H1 (cell line): Measurements from ENCODE around the gene AP3M1. TPM values are rescaled to one million over a fixed set of nuclear protein-coding genes. Genes with fewer than 3 reads are reported as not detected.

Experiments
- BACH1 ChIP-seq: IDR thresholded peaks from 2 replicates; pipeline ENCODE4 v1.6.1; 2012; ENCODE audit warnings: low read length, improper control_type of control experiment
- CHD1 ChIP-seq: IDR thresholded peaks from 2 replicates; pipeline ENCODE4 v1.6.1; 2012; ENCODE audit warnings: low read depth, low read length, improper control_type of control experiment
- EGR1 ChIP-seq: IDR thresholded peaks from 2 replicates; pipeline ENCODE4 v1.6.1; 2011; ENCODE audit warnings: low read depth, low read length, borderline replicate concordance
- FOSL1 ChIP-seq: IDR thresholded peaks from 2 replicates; pipeline ENCODE4 v1.6.1; 2011; ENCODE audit warnings: mild to moderate bottlenecking, low read depth, low read length, moderate library complexity; ENCODE audit not compliant: insufficient read depth
- GTF2F1 ChIP-seq: IDR thresholded peaks from 2 replicates; pipeline ENCODE4 v1.6.1; 2012; ENCODE audit warnings: low read depth, low read length, improper control_type of control experiment, borderline replicate concordance
- HDAC2 ChIP-seq, 2 experiments: fragments of 300-600 bp in 1 of 2; sonication (generic) in 1 of 2; IDR thresholded peaks; 2 replicates each; pipeline ENCODE4 v1.6.1; 2011 to 2012; ENCODE audit warnings: low read depth in 2 of 2, low read length in 2 of 2, mild to moderate bottlenecking in 2 of 2, moderate library complexity in 2 of 2, borderline replicate concordance in 1 of 2, inconsistent platforms in 1 of 2
- HDAC6 ChIP-seq: IDR thresholded peaks from one replicate; pipeline ENCODE4 v1.7.1; 2012; ENCODE audit warnings: low read depth, mild to moderate bottlenecking, inconsistent platforms, low read length, moderate library complexity
- RAD21 ChIP-seq, 2 experiments: IDR thresholded peaks in 1 of 2; conservative IDR thresholded peaks in 1 of 2; 2 replicates each; pipeline ENCODE4 v1.6.1; 2011; ENCODE audit warnings: low read depth in 2 of 2, low read length in 2 of 2, improper control_type of control experiment in 1 of 2, inconsistent platforms in 1 of 2, mild to moderate bottlenecking in 1 of 2, moderate library complexity in 1 of 2
- SRF ChIP-seq: IDR thresholded peaks from 2 replicates; pipeline ENCODE4 v1.6.1; 2011; ENCODE audit warnings: mild to moderate bottlenecking, low read depth, low read length, moderate library complexity
- TAF7 ChIP-seq: optimal IDR thresholded peaks from 2 replicates; pipeline ENCODE3; 2011; ENCODE audit warnings: low read depth, mild to moderate bottlenecking, inconsistent platforms, low read length, moderate library complexity, borderline replicate concordance
- polyA plus RNA-seq, 7 experiments: library from polyadenylated mRNA; depleted of rRNA in 3 of 7; stranded (reverse) in 5 of 7; unstranded in 2 of 7; fragments of >200 nt in 5 of 7; fragments of 200-250 nt in 2 of 7; gene quantifications; 1 replicate in 5 of 7; 2 replicates in 1 of 7; 4 replicates in 1 of 7; pipeline versions ENCODE4 v1.2.1 to v1.2.3, GENCODE V29; 2011 to 2013; ENCODE audit warnings: missing spikeins in 2 of 7, mixed read lengths in 2 of 7
- total RNA-seq: library from RNA; stranded (reverse); fragmentation: NEBNext Ultra II Directional; extraction: Animal tissue kit (Norgen Biotek cat#: 25700); gene quantifications from 2 replicates; pipeline ENCODE4 v1.2.1, GENCODE V29; 2021
- TF ChIP-seq, protein P1 (sequence below): fragments of 300-600 bp; sonication (generic); IDR thresholded peaks from 2 replicates; pipeline ENCODE4 v1.7.1; 2012; ENCODE audit warnings: low read length, moderate library complexity, mild to moderate bottlenecking, inconsistent platforms; ENCODE audit not compliant: insufficient replicate concordance

Gene AP3M1
- total and polyA plus RNA-seq, 2 of the 8 experiments (the other 6 are each of a cell fraction or from before 2014, with no cell fraction given) = 23.9 to 38.9 TPM

DNA sequence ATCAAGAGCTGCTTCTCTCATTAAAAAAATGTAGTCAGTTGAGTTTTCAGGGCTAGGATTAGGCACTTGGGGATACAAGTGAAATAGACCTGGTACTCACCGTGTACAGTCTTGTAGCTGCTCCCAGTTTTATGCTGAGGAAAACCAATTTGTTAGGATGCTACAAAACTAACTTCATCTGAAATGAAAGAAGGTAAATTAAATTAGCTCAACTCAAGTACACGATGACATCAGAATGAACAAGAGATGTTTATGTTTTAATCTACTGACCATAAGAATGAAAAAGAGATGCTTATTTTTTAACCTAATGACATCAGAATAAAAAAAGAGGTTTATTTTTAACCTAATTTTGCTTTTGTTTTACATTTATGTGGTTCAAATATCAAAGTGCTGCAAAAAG, 73.7 kb downstream of the AP3M1 start (continued):
- TF ChIP-seq, protein P1, sequence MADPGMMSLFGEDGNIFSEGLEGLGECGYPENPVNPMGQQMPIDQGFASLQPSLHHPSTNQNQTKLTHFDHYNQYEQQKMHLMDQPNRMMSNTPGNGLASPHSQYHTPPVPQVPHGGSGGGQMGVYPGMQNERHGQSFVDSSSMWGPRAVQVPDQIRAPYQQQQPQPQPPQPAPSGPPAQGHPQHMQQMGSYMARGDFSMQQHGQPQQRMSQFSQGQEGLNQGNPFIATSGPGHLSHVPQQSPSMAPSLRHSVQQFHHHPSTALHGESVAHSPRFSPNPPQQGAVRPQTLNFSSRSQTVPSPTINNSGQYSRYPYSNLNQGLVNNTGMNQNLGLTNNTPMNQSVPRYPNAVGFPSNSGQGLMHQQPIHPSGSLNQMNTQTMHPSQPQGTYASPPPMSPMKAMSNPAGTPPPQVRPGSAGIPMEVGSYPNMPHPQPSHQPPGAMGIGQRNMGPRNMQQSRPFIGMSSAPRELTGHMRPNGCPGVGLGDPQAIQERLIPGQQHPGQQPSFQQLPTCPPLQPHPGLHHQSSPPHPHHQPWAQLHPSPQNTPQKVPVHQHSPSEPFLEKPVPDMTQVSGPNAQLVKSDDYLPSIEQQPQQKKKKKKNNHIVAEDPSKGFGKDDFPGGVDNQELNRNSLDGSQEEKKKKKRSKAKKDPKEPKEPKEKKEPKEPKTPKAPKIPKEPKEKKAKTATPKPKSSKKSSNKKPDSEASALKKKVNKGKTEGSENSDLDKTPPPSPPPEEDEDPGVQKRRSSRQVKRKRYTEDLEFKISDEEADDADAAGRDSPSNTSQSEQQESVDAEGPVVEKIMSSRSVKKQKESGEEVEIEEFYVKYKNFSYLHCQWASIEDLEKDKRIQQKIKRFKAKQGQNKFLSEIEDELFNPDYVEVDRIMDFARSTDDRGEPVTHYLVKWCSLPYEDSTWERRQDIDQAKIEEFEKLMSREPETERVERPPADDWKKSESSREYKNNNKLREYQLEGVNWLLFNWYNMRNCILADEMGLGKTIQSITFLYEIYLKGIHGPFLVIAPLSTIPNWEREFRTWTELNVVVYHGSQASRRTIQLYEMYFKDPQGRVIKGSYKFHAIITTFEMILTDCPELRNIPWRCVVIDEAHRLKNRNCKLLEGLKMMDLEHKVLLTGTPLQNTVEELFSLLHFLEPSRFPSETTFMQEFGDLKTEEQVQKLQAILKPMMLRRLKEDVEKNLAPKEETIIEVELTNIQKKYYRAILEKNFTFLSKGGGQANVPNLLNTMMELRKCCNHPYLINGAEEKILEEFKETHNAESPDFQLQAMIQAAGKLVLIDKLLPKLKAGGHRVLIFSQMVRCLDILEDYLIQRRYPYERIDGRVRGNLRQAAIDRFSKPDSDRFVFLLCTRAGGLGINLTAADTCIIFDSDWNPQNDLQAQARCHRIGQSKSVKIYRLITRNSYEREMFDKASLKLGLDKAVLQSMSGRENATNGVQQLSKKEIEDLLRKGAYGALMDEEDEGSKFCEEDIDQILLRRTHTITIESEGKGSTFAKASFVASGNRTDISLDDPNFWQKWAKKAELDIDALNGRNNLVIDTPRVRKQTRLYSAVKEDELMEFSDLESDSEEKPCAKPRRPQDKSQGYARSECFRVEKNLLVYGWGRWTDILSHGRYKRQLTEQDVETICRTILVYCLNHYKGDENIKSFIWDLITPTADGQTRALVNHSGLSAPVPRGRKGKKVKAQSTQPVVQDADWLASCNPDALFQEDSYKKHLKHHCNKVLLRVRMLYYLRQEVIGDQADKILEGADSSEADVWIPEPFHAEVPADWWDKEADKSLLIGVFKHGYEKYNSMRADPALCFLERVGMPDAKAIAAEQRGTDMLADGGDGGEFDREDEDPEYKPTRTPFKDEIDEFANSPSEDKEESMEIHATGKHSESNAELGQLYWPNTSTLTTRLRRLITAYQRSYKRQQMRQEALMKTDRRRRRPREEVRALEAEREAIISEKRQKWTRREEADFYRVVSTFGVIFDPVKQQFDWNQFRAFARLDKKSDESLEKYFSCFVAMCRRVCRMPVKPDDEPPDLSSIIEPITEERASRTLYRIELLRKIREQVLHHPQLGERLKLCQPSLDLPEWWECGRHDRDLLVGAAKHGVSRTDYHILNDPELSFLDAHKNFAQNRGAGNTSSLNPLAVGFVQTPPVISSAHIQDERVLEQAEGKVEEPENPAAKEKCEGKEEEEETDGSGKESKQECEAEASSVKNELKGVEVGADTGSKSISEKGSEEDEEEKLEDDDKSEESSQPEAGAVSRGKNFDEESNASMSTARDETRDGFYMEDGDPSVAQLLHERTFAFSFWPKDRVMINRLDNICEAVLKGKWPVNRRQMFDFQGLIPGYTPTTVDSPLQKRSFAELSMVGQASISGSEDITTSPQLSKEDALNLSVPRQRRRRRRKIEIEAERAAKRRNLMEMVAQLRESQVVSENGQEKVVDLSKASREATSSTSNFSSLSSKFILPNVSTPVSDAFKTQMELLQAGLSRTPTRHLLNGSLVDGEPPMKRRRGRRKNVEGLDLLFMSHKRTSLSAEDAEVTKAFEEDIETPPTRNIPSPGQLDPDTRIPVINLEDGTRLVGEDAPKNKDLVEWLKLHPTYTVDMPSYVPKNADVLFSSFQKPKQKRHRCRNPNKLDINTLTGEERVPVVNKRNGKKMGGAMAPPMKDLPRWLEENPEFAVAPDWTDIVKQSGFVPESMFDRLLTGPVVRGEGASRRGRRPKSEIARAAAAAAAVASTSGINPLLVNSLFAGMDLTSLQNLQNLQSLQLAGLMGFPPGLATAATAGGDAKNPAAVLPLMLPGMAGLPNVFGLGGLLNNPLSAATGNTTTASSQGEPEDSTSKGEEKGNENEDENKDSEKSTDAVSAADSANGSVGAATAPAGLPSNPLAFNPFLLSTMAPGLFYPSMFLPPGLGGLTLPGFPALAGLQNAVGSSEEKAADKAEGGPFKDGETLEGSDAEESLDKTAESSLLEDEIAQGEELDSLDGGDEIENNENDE = no peak
- TF ChIP-seq HDAC6 (no peak), SRF (no peak), FOSL1 (no peak), CHD1 (no peak), EGR1 (no peak), RAD21 (IDR thresholded peaks at IDR 0.05 in 1 of 2, conservative IDR thresholded peaks at IDR 0.05 in 1 of 2; ENCODE audit: low read depth in 2 of 2, low read length in 2 of 2) (no peak), HDAC2 (IDR thresholded peaks at IDR 0.05; ENCODE audit: borderline replicate concordance in 1 of 2, low read depth in 2 of 2, low read length in 2 of 2) (no peak), TAF7 (no peak), BACH1 (no peak), GTF2F1 (no peak)
